AG08395 (cell line): ENCODE measurements around the gene MCF2L.
"Not testable (repeated sequence)": the region's sequence is repeated elsewhere in the genome, so short reads cannot be mapped to it uniquely, and the experiment has no call there.

ENCODE experiments used
- DNase-seq: peaks from one replicate; pipeline ENCODE4 v3.0.0; 2012; ENCODE audit warnings: mixed read lengths, low spot score

Gene MCF2L, protein sequence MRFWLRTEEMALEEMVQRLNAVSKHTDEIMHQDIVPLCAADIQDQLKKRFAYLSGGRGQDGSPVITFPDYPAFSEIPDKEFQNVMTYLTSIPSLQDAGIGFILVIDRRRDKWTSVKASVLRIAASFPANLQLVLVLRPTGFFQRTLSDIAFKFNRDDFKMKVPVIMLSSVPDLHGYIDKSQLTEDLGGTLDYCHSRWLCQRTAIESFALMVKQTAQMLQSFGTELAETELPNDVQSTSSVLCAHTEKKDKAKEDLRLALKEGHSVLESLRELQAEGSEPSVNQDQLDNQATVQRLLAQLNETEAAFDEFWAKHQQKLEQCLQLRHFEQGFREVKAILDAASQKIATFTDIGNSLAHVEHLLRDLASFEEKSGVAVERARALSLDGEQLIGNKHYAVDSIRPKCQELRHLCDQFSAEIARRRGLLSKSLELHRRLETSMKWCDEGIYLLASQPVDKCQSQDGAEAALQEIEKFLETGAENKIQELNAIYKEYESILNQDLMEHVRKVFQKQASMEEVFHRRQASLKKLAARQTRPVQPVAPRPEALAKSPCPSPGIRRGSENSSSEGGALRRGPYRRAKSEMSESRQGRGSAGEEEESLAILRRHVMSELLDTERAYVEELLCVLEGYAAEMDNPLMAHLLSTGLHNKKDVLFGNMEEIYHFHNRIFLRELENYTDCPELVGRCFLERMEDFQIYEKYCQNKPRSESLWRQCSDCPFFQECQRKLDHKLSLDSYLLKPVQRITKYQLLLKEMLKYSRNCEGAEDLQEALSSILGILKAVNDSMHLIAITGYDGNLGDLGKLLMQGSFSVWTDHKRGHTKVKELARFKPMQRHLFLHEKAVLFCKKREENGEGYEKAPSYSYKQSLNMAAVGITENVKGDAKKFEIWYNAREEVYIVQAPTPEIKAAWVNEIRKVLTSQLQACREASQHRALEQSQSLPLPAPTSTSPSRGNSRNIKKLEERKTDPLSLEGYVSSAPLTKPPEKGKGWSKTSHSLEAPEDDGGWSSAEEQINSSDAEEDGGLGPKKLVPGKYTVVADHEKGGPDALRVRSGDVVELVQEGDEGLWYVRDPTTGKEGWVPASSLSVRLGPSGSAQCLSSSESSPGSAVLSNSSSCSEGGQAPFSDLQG

DNA sequence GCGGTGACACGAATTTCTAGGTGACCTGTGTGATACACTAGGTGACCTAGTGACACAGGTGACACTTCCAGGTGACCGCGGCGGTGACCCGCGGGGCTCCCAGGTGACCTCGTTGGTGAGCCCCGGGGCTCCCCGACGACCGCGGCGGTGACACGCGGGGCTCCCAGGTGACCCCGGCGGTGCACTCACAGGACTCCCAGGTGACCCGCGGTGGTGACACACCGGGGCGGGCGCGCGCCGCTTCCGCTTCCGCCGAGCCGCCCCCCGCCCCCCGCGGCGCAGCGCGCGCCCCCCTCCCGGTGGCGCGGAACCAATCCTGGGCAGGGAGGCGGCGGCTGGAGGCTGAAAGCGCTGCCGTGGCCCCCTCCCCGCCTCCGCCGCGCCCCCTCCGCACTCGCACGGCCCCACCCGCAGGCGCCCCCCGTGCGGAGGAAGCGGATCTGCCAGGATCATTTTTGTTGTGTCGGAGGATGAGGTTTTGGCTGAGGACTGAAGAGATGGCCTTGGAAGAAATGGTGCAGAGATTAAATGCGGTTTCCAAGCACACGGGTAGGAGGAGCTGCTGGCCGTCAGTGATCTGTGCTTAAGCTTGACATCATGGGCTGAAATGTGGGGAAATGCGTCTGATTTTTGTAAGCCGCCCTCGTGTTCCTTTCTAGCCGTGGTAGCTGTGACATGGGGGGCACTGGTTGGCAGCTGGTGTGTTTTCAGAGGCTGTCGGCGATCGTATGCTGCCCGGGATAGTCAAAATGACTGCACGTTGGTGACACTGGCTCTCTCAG lies at the start of gene MCF2L:
TSS of gene MCF2L (plus strand) at position 305 of the 782 bp plus-strand sequence. CDS start at position 471, 166 bp downstream.
- DNase-seq = peak; percentile 61

DNA sequence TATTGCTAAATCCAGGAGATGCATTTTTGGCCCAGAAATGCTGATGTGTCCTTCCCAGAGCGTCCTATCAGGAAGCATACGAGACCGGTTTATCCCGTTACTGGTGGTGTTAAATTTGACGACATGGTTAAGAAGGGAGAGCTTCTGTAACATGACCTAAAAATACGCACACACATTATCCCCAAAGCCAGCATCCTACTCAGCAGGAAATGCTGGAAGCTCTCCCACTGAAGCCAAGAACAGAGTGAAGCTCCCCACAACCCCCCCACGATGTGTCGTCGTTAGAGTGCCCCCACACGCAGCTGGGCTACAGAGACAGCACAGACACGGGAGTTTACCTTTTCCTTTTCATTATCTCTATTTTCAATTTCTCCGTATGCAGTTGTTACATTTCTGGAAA lies 45.1 kb upstream of the MCF2L start:
- no peak for DNase-seq

DNA sequence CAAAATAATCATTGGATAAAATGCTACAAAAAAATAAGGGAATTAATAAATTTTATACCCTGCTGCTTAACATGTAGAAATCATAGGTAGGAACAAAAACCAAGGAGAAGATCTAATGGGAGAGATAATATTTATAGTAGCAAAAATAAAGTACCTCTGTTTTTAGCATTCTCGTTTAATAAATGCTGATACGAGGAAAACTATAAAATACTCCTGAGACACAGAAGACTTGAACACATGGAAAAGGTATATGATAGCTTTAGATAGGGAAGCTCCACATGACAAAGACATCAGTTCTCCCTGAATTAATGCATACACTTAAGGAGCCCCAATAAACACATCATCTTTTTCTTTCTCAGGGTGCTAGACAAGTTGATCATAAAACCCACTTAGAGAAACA lies 44.6 kb upstream of the MCF2L start:
- DNase-seq = no peak

DNA sequence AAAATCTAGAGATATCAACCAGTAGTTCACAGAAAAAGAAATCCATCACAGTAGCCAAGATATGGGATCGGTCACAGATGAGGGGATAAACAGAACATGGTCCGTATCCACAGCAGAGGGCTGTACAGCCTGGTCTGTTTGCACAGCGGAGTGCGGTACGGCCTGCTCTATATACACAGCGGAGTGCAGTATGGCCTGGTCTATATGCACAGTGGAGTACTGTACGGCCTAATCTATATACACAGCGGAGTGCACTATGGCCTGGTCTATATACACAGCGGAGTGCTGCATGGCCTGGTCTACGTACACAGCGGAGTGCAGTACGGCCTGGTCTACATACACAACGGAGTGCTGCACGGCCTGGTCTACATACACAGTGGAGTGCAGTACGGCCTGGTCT lies 43.0 kb upstream of the MCF2L start:
- DNase-seq = no peak

DNA sequence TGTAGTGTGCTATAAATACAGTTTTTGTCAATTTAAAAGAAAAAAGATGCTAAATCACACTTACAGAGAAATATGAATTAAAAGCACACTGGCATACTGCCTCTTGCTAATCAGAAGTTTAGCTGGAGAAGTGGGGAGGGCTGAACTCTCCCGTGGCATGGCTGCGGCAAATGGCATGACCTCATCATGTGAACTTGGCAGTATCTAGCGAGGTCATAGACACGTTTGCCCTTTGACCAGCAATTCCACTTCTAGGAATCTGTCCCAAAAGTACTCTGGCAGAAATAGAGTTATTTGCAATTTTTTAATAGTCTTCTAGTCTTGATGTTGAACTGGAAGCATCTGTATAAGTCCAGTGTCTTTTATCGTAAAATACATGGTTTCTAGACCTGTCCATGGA lies 42.0 kb upstream of the MCF2L start:
- DNase-seq = no peak

DNA sequence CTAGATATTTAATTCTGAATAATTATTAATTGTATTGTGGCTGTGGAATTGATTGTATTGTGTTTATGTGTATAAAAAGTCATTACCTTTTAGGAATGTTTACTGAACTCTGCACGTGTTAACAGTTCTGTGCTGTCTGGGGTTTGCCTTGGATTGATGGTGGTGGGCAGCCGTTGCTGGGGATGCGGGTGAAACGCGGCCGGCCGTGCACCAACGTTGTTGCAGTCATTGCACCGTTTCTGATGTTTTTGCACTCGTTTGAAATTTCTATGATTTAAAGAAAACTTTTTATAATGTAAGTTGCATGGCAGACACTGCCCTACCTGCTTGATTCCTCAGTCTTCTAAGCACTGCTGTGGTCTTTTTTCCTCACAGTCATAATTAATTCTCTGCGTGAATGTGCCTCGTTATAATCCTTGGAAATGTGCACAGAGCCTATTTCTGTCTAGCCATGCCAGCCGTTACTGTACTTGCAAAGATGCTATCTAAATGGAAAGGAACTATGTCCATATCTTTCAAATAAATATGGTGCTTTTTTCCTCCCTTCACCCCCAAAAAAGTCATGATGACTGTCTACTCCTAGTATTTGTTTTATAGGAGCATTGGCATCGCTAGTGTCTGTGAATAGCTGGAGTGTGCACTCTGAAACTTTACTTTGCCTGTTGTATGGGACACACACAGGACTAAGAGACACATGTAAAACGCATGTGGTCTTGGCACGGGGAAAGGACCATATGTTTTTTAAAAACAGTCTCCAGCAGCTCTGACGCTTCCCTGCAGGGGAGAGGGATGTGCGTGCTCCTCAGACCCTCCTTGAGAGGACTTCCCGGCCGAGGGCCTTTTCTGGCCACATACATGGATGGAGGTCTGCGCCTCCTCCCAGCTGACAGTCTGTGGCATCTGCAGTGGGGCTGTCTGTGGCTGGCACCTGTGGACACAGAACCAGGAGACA lies 40.7 kb upstream of the MCF2L start:
- no peak for DNase-seq

DNA sequence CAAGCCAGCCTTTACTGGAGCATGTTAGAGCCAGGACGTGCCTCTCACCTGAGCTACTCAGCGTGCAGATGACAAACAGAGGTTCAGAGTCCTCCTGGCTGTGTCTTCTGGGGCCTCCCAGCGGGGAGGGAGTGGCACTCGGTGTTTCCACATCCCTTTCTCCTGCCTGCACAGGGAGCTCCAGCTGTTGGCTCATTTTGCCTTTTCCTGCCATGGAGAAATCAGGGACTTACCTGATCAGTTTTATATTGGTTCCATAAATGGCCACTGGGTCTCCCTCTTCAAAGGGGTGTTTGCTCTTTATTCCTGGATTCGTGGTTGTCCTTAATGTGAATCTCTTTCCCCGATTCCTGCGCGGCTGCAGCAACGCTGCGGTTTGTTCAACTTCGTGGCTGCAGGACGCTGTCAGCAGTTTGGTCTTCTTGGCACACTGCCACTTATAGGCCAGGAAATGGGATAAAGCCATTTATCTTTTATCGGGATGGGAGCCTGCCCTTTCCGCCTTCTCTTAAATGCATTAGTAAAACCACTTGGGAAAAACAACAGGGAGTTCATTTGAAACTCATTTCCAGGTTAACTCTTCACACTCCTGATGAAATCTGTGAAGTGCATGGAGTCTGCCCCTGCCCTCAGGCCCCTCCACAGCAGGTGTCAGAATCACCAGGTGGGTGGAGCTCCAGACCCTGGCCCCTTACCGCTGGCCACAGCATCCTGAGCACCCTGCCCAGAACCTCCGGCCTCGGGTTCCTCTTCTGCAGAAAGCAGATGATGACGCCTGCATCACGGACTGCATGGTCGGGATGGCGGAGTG lies 39.8 kb upstream of the MCF2L start:
- peak; percentile 34 for DNase-seq

DNA sequence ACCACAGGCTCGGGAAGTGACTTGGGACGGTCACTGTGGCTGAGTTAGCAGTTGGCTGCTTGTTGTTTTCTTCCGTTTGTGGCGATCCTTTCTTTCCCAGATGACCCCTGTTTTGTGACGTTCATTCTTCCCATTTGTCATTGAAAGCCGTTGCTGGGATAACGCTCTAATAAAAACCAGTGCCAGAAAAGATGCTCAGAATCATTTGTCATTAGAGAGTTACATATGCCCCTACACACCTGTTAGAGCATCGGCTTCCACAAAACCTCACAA lies 39.3 kb upstream of the MCF2L start:
- no peak for DNase-seq

DNA sequence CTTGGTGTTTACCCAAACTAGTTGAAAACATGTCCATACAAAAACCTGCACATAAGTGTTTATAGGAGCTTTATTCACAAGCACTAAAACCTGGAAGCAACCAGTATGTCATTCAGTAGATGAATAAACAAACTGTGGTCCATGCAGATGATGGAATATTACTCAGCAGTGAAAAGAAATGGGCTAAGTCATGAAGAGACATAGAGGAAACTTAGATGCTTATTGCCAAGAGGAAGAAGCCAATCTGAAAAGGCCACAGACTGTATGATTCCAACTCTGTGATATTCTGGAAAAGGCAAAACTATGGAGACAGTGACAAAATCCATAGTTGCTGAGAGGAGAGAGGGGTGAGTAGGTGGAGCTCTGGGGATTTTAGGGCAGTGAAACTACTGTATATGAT lies 38.8 kb upstream of the MCF2L start:
- DNase-seq = no peak

DNA sequence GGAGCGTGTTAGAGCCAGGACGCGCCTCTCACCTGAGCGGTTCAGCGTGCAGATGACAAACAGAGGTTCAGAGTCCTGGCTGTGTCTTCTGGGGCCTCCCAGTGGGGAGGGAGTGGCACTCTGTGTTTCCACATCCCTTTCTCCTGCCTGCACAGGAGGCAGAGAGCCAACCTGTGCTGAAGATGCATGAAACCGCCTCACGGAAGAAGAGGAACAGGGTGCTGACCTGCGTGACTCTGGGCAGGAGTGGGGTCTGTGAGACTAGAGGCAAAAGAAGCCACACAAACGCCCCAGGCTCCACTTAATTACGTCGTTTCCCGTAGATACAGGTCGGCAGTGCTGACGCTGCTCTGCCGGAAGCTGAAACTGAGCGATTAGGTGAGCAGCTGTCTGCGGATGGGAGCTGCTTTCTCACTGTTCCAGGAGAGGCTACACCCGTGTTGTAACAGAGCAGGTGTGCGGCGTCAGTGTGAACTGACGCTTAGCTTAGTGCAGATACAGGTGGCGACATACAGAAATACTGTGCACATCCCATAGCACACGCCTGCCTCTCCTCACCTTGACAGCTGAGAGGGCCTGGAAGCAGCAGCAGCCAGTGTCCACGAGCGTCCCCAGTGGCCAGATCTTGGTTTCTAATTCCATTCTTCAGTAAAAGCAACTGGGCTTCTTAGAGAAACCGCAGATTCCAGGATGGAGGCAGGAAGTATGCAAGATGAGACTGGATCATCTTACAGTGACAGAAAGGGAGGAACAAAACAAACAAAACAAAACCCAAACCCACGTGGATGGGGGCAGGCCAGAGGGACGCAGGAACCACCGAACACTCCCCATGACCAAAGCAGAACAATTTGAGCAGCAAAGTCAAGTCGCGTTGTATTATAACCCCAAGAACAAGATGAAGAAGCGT lies 37.7 kb upstream of the MCF2L start:
- peak; percentile 86 for DNase-seq

DNA sequence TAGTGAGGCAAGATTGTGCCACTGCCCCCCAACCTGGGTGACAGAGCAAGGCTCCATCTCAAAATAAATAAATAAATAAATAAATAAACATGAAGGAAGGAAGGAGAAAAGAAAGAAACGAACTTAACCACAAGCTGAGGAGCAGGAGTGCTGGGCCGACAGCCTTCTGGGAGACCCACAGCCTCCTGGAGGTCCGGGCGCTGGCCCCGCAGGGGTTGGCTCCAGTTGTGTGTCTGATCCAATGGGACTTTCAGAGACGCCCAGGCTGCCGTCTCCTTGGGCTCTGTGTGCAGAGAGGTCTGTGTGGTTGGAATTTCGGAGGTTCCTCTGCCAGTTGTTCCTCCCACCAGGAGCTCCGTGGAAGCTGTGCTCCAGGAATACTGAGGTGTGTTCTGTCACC lies 36.0 kb upstream of the MCF2L start:
- no peak for DNase-seq

DNA sequence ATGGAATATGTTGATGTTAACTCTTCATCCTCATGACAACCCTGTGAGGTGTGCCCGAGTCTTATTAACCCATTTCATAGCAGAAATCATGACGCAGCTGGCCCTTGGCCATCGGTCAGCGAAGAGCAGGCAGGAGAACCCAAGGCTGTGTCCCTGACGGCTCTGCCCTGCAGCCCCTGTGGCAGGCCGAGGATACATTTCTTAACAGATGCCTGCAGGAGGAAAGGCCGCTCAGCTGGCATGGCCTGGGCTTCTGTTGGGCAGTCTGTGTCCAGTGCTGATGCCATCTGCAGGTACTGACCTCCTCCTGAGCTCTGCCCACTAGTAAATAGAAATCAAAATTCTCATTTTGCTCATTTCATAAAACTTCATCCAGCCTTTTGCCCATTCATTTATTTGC lies 35.4 kb upstream of the MCF2L start:
- no peak for DNase-seq

DNA sequence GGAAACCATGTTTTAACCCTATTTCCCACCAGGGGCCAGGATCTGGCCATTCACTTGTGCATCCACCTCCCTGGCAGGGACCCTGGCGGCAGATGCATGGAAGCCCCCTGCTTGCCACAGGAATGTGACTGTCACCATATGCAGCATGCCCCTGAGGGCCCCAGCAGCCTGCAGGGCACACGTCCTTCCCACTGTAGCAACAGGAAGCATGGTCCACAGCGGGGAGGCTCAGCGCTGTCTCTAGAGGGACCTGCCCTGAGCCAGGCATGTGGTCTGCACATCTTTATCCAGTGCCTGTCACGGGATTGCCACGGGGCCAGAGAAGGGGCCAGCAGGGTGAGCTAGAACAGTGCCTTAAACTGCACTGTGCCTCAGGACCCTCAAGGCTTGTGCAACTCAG lies 34.9 kb upstream of the MCF2L start:
- DNase-seq = no peak

DNA sequence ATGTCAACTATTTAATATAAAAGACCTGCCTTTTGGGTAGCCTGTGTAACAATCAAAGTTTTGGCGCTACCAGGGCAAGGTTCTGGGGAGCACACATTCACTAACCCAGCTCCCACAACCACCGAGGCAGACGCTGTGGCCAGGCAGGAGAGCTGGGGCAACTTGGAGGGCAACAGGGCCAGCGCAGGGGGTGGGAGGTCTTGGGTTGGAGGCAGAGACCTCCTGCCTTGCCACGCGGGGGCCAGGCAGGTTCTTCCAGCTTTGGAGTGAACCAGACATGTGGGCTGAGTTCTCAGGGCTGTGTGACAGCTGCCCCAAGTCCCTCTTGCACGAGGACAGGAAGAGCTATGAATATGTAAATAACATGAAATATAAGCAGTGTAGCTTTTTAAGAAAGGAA lies 30.3 kb upstream of the MCF2L start:
- no peak for DNase-seq

DNA sequence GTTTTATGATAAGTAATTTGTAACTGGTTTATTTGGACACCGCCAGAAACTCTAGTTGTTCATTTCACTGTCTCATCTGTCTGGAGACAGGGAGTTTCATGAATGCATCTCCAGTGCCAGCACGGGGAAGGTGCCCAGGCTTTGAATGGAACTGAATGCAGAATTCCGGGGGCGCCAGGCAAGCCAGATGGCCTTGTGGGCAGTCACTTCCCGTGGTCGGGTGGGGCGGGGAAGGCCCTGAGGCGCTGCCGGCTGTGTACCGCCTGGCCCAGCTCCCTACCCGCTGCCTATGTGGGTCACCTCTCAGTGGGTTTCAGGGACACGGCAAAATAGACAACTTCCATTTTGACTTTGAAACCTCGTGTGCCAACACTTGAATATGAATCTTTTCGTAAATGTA lies 28.8 kb upstream of the MCF2L start:
- DNase-seq = no peak

DNA sequence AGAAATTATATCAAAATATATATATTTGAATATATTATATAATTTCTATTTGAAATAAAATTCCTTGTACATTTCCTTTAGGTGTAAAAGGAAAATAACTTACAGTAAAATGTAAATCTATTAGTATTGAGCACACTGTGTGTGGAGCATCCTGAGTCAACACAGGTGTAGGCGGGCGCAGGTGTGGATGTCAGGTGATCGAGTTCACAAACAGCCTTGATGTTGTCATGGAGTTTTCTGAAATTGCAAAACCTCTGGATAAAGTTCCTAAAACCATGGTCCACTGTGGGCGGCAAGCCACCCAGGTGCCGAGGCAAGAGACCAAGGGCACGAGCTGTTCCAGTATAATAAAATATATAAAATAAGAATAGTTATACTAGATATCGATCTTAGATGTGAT lies 27.7 kb upstream of the MCF2L start:
- no peak for DNase-seq

DNA sequence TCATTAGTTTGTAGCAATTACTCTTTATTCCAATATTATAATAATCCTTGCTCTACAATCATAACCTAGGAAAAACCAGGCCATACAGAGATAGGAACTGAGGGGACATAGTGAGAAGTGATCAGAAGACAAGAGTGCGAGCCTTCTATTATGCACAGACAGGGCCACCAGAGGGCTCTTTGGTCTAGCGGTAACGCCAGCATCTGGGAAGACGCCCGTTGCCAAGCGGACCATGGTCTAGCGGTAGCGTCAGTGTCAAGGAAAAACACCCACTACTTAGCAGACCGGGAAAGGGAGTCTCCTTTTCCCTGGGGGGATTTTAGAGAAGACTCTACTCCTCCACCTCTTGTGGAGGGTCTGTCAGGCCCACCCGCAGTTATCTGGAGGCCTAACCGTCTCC lies 27.2 kb upstream of the MCF2L start:
- DNase-seq = not testable (repeated sequence)

DNA sequence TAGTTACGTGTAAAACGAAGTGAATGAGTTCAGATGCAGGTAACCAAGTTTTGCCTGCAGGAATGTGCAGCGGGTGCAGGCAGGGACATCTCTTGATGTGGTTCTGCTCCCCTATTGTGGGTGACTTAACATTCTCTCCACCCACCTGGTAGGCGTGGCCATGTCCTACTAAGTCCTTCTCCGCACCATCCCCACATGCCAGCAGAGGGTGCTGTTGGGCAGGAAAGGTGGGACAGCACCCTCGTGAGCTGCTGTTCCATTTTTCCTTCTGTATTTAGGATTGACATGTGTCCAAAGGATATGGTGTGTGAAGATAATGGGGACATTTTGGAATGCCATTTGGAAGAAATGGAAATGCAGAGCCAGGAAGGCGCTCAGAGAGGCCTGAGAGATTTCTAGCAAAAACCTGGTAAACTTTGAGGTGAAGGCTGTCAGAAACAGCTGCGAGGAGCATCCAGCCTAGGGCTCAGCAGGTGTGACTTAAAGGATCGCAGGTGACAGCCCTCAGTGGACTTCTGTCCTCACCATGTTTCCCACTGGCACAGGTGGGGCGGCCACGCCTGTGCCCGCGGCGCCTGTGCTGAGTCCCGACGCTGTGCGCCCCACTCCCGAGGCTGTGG lies 26.2 kb upstream of the MCF2L start:
- peak; percentile 94 for DNase-seq
